Testis (tissue), 2 donors: ENCODE results near the gene CLK2.

Experiments
- POLR2A ChIP-seq: fragments of 450-650 bp; IDR thresholded peaks from one replicate; pipeline ENCODE4 v1.6.1; 2017; ENCODE audit warnings: antibody characterized with exemption, mild to moderate bottlenecking, moderate library complexity
- TF ChIP-seq, protein P1 (sequence below), 3 experiments: fragments of 450-650 bp in 2 of 3; fragments of 200-600 bp in 1 of 3; sonication (generic) in 1 of 3; IDR thresholded peaks; one replicate each; pipeline ENCODE4 v1.5.1; 2016 to 2019; ENCODE audit warnings: antibody characterized with exemption in 3 of 3, mild to moderate bottlenecking in 2 of 3, moderate library complexity in 1 of 3

DNA sequence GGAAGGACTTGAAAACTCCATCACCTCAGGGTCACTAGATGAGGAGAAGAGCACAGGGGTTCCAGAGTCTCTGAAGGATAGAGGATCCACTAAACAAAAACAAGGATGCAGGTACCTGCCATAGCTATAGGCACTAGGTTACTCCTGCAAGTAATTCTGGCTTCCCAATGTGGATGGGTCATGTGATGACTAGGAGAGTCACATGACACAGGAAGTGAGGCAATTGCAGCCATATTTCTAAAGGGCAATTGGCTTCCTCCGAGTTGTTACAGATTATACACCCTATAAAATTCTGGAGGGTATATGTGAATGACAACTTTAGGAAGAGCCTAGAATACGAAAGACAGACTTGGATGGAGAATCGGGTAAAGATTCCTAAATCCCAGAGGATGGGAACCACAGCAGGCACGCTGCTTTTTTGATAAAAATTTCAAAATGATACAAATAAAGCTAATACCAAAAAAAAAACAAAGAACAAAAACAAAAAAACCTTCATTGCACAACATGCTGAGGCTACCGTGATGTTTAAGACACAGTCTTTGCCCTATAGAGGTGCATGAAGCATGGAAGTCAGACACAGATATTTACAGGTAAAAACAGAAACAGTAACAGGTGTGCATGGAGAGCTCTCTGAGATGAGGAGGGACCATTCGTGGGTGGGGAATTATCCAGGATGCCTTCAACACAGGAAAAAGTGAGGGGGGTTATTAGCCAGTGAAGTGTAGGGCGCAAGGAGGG, 54.3 kb downstream of the CLK2 start:
- TF ChIP-seq, protein P1, sequence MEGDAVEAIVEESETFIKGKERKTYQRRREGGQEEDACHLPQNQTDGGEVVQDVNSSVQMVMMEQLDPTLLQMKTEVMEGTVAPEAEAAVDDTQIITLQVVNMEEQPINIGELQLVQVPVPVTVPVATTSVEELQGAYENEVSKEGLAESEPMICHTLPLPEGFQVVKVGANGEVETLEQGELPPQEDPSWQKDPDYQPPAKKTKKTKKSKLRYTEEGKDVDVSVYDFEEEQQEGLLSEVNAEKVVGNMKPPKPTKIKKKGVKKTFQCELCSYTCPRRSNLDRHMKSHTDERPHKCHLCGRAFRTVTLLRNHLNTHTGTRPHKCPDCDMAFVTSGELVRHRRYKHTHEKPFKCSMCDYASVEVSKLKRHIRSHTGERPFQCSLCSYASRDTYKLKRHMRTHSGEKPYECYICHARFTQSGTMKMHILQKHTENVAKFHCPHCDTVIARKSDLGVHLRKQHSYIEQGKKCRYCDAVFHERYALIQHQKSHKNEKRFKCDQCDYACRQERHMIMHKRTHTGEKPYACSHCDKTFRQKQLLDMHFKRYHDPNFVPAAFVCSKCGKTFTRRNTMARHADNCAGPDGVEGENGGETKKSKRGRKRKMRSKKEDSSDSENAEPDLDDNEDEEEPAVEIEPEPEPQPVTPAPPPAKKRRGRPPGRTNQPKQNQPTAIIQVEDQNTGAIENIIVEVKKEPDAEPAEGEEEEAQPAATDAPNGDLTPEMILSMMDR (IDR thresholded peaks at IDR 0.05): no peak
- TF ChIP-seq POLR2A: no peak
